ENCODE results near the gene UBE3B. TPM values are rescaled to one million over a fixed set of nuclear protein-coding genes. Genes with fewer than 3 reads are reported as not detected.
A peak's percentile ranks its signal among the peaks of the same experiment; 100 is the strongest.
"Not testable (repeated sequence)": the region's sequence is repeated elsewhere in the genome, so short reads cannot be mapped to it uniquely, and the experiment has no call there.

The UBE3B gene
- total RNA-seq (2013): 15.3 TPM
- 10 to 100 TPM; 14.4 to 25.9 (median 18.2) TPM for polyA plus RNA-seq
- polyA minus RNA-seq: 8.9 and 10.5 TPM in 2 replicates
- total RNA-seq: 22.0 to 50.0 (median 35.0) reads per million in 11 experiments

DNA sequence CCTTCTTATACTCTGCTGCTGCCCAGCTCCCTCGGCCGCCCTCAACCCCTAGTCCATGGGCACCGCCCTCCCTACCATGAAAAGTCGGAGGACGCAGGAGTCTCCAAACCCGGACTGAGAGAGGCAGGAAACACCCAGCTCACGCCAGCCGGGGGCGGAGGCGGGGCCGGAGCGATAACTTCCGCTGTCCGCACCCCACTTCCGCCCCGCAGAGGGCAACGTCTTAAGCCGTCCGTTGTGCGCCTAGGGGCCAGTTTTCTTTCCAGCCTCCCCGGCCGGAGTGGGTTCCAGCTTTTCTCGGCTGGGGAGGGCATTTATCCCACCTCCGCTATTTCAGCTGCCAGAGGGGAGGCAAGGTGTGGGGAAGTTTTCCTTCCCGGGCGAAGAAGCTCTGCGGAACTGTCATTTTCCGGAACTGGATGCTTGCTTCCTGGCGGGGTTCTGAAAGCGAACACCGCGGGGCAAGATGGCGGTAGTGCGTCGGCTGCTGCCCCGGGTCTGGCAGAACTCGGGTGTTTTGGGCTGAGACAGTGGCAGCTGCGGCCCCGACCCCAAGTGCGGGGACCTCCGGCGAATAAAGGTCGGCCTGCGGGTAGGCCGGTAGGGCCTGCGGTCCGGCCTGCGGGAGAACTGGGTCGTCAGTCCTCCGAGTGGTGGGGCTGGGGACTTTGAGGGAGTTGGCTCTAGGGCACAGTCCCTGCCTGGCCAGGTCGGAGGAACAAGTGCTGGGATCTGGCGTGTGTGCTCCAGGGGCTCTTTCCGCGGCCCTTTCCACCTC lies at the start of gene UBE3B, which contains the start of gene KCTD10:
UBE3B (plus strand) TSS at position 450 of the 778 bp plus-strand sequence. CDS start 5,918 bp downstream, outside the sequence.
KCTD10 (minus strand) TSS at position 116 of the 778 bp plus-strand sequence; CDS start at position 78, 38 bp downstream.
- Histone ChIP-seq H3K4me2 (replicated peaks; ENCODE audit: extremely low read depth, low read length, poor library complexity, severe bottlenecking) (peak within 1 kb of the TSS; percentile 87), H3K27ac (ENCODE audit: low read depth in 1 of 2, low read length in 2 of 2) (peak within 1 kb of the TSS; percentile 85 to 93), H2AFZ (ENCODE audit: insufficient read depth, low read depth, low read length, poor library complexity, severe bottlenecking) (peak within 1 kb of the TSS; percentile 89), H3K79me2 (ENCODE audit: insufficient read depth, low read length) (peaks cover 69% of the 10 kb centered on the region), H3K27me3 (ENCODE audit: control insufficient read depth in 2 of 2, insufficient read depth in 2 of 2, low read length in 2 of 2) (no peaks in the 10 kb centered on the region), H3K9me3 (replicated peaks in 1 of 2; ENCODE audit: control insufficient read depth in 1 of 2, insufficient read depth in 1 of 2, low read length in 2 of 2) (no peaks in the 10 kb centered on the region), H3K4me1 (ENCODE audit: control insufficient read depth in 1 of 2, insufficient read depth in 2 of 2, low read length in 2 of 2) (peaks cover 20 to 28% of the 10 kb centered on the region in 2 donors), H3K4me3 (replicated peaks in 1 of 3; ENCODE audit: low read depth in 2 of 3, low read length in 3 of 3) (peak within 1 kb of the TSS; percentile 74 to 95 (median 81)), H3K9ac (ENCODE audit: insufficient read depth, low read length, poor library complexity, severe bottlenecking) (peak within 1 kb of the TSS; percentile 92), H4K20me1 (ENCODE audit: insufficient read depth, low read length) (peaks cover 17% of the 10 kb centered on the region), H3K36me3 (replicated peaks in 1 of 2; ENCODE audit: control insufficient read depth in 1 of 2, insufficient read depth in 2 of 2, low read length in 2 of 2) (peaks cover 4 to 9% of the 10 kb centered on the region in 2 donors)
- WGBS (ENCODE audit: insufficient coverage): under 1% methylated on average over 50 of the region's 54 CpGs
- no peaks in the 10 kb centered on the region for H3K27me3 Mint-ChIP-seq (ENCODE audit: low read depth in 3 of 3)
- intact Hi-C loops (cut with micrococcal nuclease): loop anchor here (5.0 kb wide), 4 partner anchors 235 to 650 kb away; partner anchors contain the start of genes FAM222A (in 2 of the 2) and UNG (in 1 of the 2)
- DNase-seq: peak; percentile 88 to 90 (median 88)
- H3K9me3 Mint-ChIP-seq: no peaks in the 10 kb centered on the region
- peak within 1 kb of the TSS; percentile 92 to 100 (median 100) for H3K27ac Mint-ChIP-seq
- peaks cover 0 to 5% of the 10 kb centered on the region in 2 donors for H3K36me3 Mint-ChIP-seq
- peak within 1 kb of the TSS; percentile 93 to 96 for H3K4me3 Mint-ChIP-seq
- TF ChIP-seq CTCF (IDR thresholded peaks at IDR 0.05): no peak
- peaks cover 24% of the 10 kb centered on the region for H3K4me1 Mint-ChIP-seq

DNA sequence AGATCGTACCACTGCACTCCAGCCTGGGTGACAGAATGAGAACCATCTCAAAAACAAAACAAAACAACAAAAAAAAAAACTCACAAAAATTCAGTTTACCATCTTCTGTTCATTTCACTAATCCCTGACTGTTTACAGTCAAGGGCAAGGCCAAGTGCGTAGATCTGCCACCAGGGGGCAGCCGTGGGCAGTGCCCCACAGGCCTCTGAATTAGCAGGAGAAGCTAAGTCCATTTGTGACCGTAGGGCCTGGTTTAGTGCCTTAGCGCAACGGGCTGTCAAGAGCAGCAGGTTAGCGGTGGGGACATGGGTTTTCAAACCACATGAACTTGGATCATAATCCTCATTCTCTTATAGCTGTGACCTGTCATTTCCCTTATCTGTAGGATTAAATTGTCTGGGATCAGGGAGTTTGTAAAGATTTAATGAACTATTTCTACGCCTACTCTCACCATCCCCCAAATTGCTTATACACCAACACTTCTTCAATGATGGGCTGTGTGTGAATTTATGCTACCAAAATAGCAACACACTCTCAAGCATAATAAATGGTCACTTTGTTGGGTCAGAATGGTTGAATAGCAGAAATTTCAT lies 49.3 kb upstream of the UBE3B start:
- Mint-ChIP-seq H3K4me3 (no peak overlapping the region), H3K9me3 (peaks cover 0 to 5% (median 2%) of the 10 kb centered on the region in 7 donors), H3K4me1 (peaks cover 3% of the 10 kb centered on the region), H3K27ac (no peak overlapping the region), H3K36me3 (no peaks in the 10 kb centered on the region), H3K27me3 (ENCODE audit: low read depth in 3 of 3) (peaks cover 3 to 9% (median 8%) of the 10 kb centered on the region in 3 donors)
- no peaks in the 10 kb centered on the region for H3K4me1 ChIP-seq (ENCODE audit: control insufficient read depth in 1 of 2, insufficient read depth in 2 of 2, low read length in 2 of 2)
- WGBS (ENCODE audit: insufficient coverage): 13% methylated on average over 3 of the region's 8 CpGs
- peak; percentile 63 to 76 (median 68) for DNase-seq
- peak; percentile 96 for TF ChIP-seq CTCF (IDR thresholded peaks at IDR 0.05)
- H3K4me2 ChIP-seq (replicated peaks; ENCODE audit: extremely low read depth, low read length, poor library complexity, severe bottlenecking): no peak overlapping the region
- H3K9me3 ChIP-seq (replicated peaks in 1 of 2; ENCODE audit: control insufficient read depth in 1 of 2, insufficient read depth in 1 of 2, low read length in 2 of 2): no peaks in the 10 kb centered on the region
- H3K27ac ChIP-seq (ENCODE audit: low read depth in 1 of 2, low read length in 2 of 2): no peak overlapping the region
- H3K36me3 ChIP-seq (replicated peaks in 1 of 2; ENCODE audit: control insufficient read depth in 1 of 2, insufficient read depth in 2 of 2, low read length in 2 of 2): no peaks in the 10 kb centered on the region
- no peaks in the 10 kb centered on the region for H4K20me1 ChIP-seq (ENCODE audit: insufficient read depth, low read length)
- intact Hi-C loops (cut with micrococcal nuclease): loop anchor here (2.0 kb wide), 1 partner anchor 347 kb away; no protein-coding TSS in a partner anchor
- H3K4me3 ChIP-seq (replicated peaks in 1 of 3; ENCODE audit: low read depth in 2 of 3, low read length in 3 of 3): no peak overlapping the region
- no peak overlapping the region for H2AFZ ChIP-seq (ENCODE audit: insufficient read depth, low read depth, low read length, poor library complexity, severe bottlenecking)
- no peaks in the 10 kb centered on the region for H3K27me3 ChIP-seq (ENCODE audit: control insufficient read depth in 2 of 2, insufficient read depth in 2 of 2, low read length in 2 of 2)
- no peak overlapping the region for H3K9ac ChIP-seq (ENCODE audit: insufficient read depth, low read length, poor library complexity, severe bottlenecking)
- H3K79me2 ChIP-seq (ENCODE audit: insufficient read depth, low read length): no peaks in the 10 kb centered on the region

GRCh38 chr12:109428804-109429203 lies 48.6 kb upstream of the UBE3B start:
- not testable (repeated sequence) for H3K36me3 ChIP-seq (replicated peaks in 1 of 2; ENCODE audit: control insufficient read depth in 1 of 2, insufficient read depth in 2 of 2, low read length in 2 of 2); H2AFZ ChIP-seq (ENCODE audit: insufficient read depth, low read depth, low read length, poor library complexity, severe bottlenecking); DNase-seq; H3K36me3 Mint-ChIP-seq; H3K79me2 ChIP-seq (ENCODE audit: insufficient read depth, low read length); H3K27me3 Mint-ChIP-seq (ENCODE audit: low read depth in 3 of 3); H3K4me2 ChIP-seq (replicated peaks; ENCODE audit: extremely low read depth, low read length, poor library complexity, severe bottlenecking); H3K27me3 ChIP-seq (ENCODE audit: control insufficient read depth in 2 of 2, insufficient read depth in 2 of 2, low read length in 2 of 2); H3K4me1 ChIP-seq (ENCODE audit: control insufficient read depth in 1 of 2, insufficient read depth in 2 of 2, low read length in 2 of 2); H3K9me3 ChIP-seq (replicated peaks in 1 of 2; ENCODE audit: control insufficient read depth in 1 of 2, insufficient read depth in 1 of 2, low read length in 2 of 2); H3K4me1 Mint-ChIP-seq; H3K27ac ChIP-seq (ENCODE audit: low read depth in 1 of 2, low read length in 2 of 2); H3K4me3 ChIP-seq (replicated peaks in 1 of 3; ENCODE audit: low read depth in 2 of 3, low read length in 3 of 3); H3K4me3 Mint-ChIP-seq; H3K9ac ChIP-seq (ENCODE audit: insufficient read depth, low read length, poor library complexity, severe bottlenecking); H3K27ac Mint-ChIP-seq; H4K20me1 ChIP-seq (ENCODE audit: insufficient read depth, low read length); H3K9me3 Mint-ChIP-seq
- intact Hi-C loops (cut with micrococcal nuclease): loop anchor here (2.0 kb wide), 1 partner anchor 346 kb away; no protein-coding TSS in a partner anchor
- WGBS (ENCODE audit: insufficient coverage): 100% methylated on average over 3 of the region's 3 CpGs

All from CD14-positive monocyte (primary cell).